ENCODE data around the gene CDCA5. TPM values are rescaled to one million over a fixed set of nuclear protein-coding genes. Genes with fewer than 3 reads are reported as not detected.

CDCA5 gene
- total and polyA plus RNA-seq, 2 donors from 2014 or later, result 0.43 to 1.4 TPM

DNA sequence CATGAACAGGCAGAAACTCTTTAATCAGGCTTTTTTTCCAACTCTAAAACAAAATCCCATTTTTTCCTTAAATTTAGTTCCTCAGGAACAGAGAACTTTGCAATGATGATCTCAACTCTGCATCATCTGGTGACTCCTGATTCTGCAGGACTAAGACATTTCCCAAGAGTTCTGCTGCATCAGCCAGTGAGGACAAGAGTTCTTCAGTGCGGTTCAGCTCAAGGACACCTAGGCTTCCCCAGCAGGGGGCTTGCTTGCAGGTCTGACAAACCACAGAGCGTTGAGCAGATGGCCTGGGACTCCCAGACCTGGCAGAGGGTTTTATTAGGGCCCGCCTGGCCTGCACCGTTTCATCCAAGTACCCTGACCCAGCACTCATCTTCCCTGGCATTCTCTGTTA, 6.4 kb downstream of the CDCA5 start:
- FAIRE-seq (no peak), DNase-seq (no peak)
- Histone ChIP-seq H3K4me3 (ENCODE audit: low read length in 3 of 3) (no peak overlapping the region), H3K36me3 (ENCODE audit: control insufficient read depth in 2 of 3, insufficient read depth in 3 of 3, low read length in 3 of 3) (no peaks in the 10 kb centered on the region), H3K9ac (ENCODE audit: low read length in 3 of 3) (no peak overlapping the region), H3K9me3 (ENCODE audit: control insufficient read depth in 2 of 3, insufficient read depth in 1 of 3, low read length in 3 of 3) (no peaks in the 10 kb centered on the region), H3K4me1 (ENCODE audit: control insufficient read depth in 2 of 3, insufficient read depth in 2 of 3, low read depth in 1 of 3, low read length in 3 of 3) (no peaks in the 10 kb centered on the region), H3K27ac (ENCODE audit: low read depth in 2 of 2, low read length in 2 of 2) (no peak overlapping the region), H3K27me3 (ENCODE audit: control insufficient read depth, insufficient read depth, low read length) (no peaks in the 10 kb centered on the region)
- no peak for TF ChIP-seq CTCF (IDR thresholded peaks at IDR 0.05; ENCODE audit: borderline replicate concordance, extremely low read depth, insufficient read depth)
- intact Hi-C loops (cut with DNase I), result no loop called here

DNA sequence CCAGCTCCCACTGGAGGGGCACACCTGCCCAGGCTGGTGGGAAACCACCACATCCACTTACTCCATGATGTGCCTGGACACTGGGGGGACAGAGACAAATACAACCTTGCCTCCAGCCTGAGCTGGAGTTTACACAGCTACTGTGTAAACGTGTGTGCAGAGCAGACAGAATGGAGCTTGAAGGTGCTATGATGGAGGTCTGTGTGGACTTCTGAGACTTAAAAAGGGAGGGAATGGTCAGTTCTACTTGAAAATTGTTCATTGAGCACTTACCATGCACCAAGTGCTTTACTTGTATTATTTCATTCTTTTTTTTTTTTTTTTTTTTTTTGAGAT, 11.2 kb downstream of the CDCA5 start:
- no peak for DNase-seq

DNA sequence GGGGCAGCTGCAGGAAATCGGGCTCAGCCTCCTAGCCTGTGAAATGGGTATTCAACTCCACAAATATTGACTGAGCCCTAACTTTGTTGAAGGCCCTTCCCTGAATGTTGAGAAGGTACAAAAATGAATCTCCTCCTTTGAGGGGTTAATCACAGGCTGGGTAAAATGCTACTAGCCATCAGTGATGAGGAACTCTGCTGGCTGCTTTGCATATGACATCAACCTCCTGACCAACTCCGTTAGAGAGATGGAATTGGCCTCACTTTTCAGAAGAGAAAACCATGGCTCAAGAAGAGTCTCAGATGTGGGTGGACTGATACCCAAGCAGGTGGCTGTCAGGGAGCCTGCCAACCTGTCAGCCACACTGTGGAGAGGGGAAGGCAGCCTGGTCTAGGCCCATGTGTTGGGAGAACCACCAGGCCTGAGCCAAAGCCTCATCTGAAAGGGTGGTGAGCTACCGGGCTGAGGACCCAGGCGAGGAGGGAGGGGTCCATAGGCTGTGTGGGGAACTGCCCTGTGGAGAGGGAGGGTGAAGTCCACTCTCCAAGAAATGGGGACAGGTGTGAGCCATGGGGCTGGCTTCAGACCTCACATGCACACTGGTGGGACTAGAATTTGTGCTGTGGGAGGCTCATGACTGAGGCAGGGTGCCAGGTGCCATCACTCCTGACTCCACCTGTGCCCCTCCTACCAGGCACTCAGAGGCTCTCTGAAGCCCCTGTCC, 11.8 kb downstream of the CDCA5 start:
- no peak for TF ChIP-seq CTCF (IDR thresholded peaks at IDR 0.05; ENCODE audit: borderline replicate concordance, extremely low read depth, insufficient read depth)
- Histone ChIP-seq H3K4me1 (ENCODE audit: control insufficient read depth in 2 of 3, insufficient read depth in 2 of 3, low read depth in 1 of 3, low read length in 3 of 3) (no peaks in the 10 kb centered on the region), H3K4me3 (ENCODE audit: low read length in 3 of 3) (no peak overlapping the region), H3K9ac (ENCODE audit: low read length in 3 of 3) (no peak overlapping the region), H3K9me3 (ENCODE audit: control insufficient read depth in 2 of 3, insufficient read depth in 1 of 3, low read length in 3 of 3) (no peaks in the 10 kb centered on the region), H3K27ac (ENCODE audit: low read depth in 2 of 2, low read length in 2 of 2) (no peak overlapping the region), H3K36me3 (ENCODE audit: control insufficient read depth in 2 of 3, insufficient read depth in 3 of 3, low read length in 3 of 3) (no peaks in the 10 kb centered on the region), H3K27me3 (ENCODE audit: control insufficient read depth, insufficient read depth, low read length) (no peaks in the 10 kb centered on the region)
- intact Hi-C loops (cut with DNase I), result no loop called here
- FAIRE-seq (no peak), DNase-seq (no peak)

More for the DNA sequence above, 11.2 kb downstream of the CDCA5 start:
- H3K27me3 ChIP-seq (ENCODE audit: control insufficient read depth, insufficient read depth, low read length), result no peaks in the 10 kb centered on the region
- no peak overlapping the region for H3K27ac ChIP-seq (ENCODE audit: low read depth in 2 of 2, low read length in 2 of 2)
- no peaks in the 10 kb centered on the region for H3K4me1 ChIP-seq (ENCODE audit: control insufficient read depth in 2 of 3, insufficient read depth in 2 of 3, low read depth in 1 of 3, low read length in 3 of 3)
- H3K9ac ChIP-seq (ENCODE audit: low read length in 3 of 3), result no peak overlapping the region
- intact Hi-C loops (cut with DNase I), result no loop called here
- no peaks in the 10 kb centered on the region for H3K36me3 ChIP-seq (ENCODE audit: control insufficient read depth in 2 of 3, insufficient read depth in 3 of 3, low read length in 3 of 3)
- H3K9me3 ChIP-seq (ENCODE audit: control insufficient read depth in 2 of 3, insufficient read depth in 1 of 3, low read length in 3 of 3), result no peaks in the 10 kb centered on the region
- no peak for TF ChIP-seq CTCF (IDR thresholded peaks at IDR 0.05; ENCODE audit: borderline replicate concordance, extremely low read depth, insufficient read depth)
- H3K4me3 ChIP-seq (ENCODE audit: low read length in 3 of 3), result no peak overlapping the region
- FAIRE-seq, result no peak

- TF ChIP-seq CTCF (IDR thresholded peaks at IDR 0.05; ENCODE audit: borderline replicate concordance, extremely low read depth, insufficient read depth), result no peak
- Histone ChIP-seq H3K36me3 (ENCODE audit: control insufficient read depth in 2 of 3, insufficient read depth in 3 of 3, low read length in 3 of 3) (no peaks in the 10 kb centered on the region), H3K27ac (ENCODE audit: low read depth in 2 of 2, low read length in 2 of 2) (no peak overlapping the region), H3K9me3 (ENCODE audit: control insufficient read depth in 2 of 3, insufficient read depth in 1 of 3, low read length in 3 of 3) (no peaks in the 10 kb centered on the region), H3K27me3 (ENCODE audit: control insufficient read depth, insufficient read depth, low read length) (no peaks in the 10 kb centered on the region), H3K4me3 (ENCODE audit: low read length in 3 of 3) (no peak overlapping the region), H3K9ac (ENCODE audit: low read length in 3 of 3) (no peak overlapping the region), H3K4me1 (ENCODE audit: control insufficient read depth in 2 of 3, insufficient read depth in 2 of 3, low read depth in 1 of 3, low read length in 3 of 3) (no peaks in the 10 kb centered on the region)
- intact Hi-C loops (cut with DNase I), result no loop called here
- no peak for DNase-seq
- FAIRE-seq, result no peak
These were observed 14.6 kb downstream of the CDCA5 start for GRCh38 chr11:65069217-65069616.
